Ishikawa (cell line): ENCODE data around the gene LCAT.

ENCODE experiments used
- CEBPB ChIP-seq: IDR thresholded peaks from 2 replicates; pipeline ENCODE4 v1.6.1; 2012
- CREB1 ChIP-seq: IDR thresholded peaks from 2 replicates; pipeline ENCODE4 v1.6.1; 2012; ENCODE audit warnings: low read depth
- EGR1 ChIP-seq: IDR thresholded peaks from 2 replicates; pipeline ENCODE4 v1.6.1; 2012
- EP300 ChIP-seq: IDR thresholded peaks from 2 replicates; pipeline ENCODE4 v1.6.1; 2012; ENCODE audit warnings: borderline replicate concordance
- FOXM1 ChIP-seq: IDR thresholded peaks from 2 replicates; pipeline ENCODE4 v1.6.1; 2012; ENCODE audit warnings: low read depth, borderline replicate concordance
- NFIC ChIP-seq: IDR thresholded peaks from 2 replicates; pipeline ENCODE4 v1.6.1; 2012
- RAD21 ChIP-seq: IDR thresholded peaks from 2 replicates; pipeline ENCODE4 v1.6.1; 2012; ENCODE audit warnings: low read depth
- REST ChIP-seq: IDR thresholded peaks from 2 replicates; pipeline ENCODE4 v1.6.1; 2012; ENCODE audit warnings: low read depth, mild to moderate bottlenecking
- TAF1 ChIP-seq: IDR thresholded peaks from 2 replicates; pipeline ENCODE4 v1.6.1; 2012; ENCODE audit warnings: low read depth, mild to moderate bottlenecking
- TCF12 ChIP-seq: IDR thresholded peaks from 2 replicates; pipeline ENCODE4 v1.6.1; 2012; ENCODE audit warnings: low read depth
- TEAD4 ChIP-seq: IDR thresholded peaks from 2 replicates; pipeline ENCODE4 v1.6.1; 2012
- USF1 ChIP-seq: IDR thresholded peaks from 2 replicates; pipeline ENCODE4 v1.6.1; 2012
- YY1 ChIP-seq: IDR thresholded peaks from 2 replicates; pipeline ENCODE4 v1.6.1; 2012; ENCODE audit warnings: low read depth
- ZBTB7A ChIP-seq: IDR thresholded peaks from 2 replicates; pipeline ENCODE4 v1.6.1; 2012; ENCODE audit warnings: low read depth
- TF ChIP-seq, protein P1 (sequence below): IDR thresholded peaks from 2 replicates; pipeline ENCODE4 v1.6.1; 2012

Gene LCAT

GRCh38 chr16:67919622-67920221 is 24.2 kb downstream of the LCAT start:
- TF ChIP-seq EP300, result no peak
- TF ChIP-seq, protein P1, sequence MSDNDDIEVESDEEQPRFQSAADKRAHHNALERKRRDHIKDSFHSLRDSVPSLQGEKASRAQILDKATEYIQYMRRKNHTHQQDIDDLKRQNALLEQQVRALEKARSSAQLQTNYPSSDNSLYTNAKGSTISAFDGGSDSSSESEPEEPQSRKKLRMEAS, result no peak
- TF ChIP-seq YY1, result no peak
- TF ChIP-seq EGR1, result no peak
- no peak for TF ChIP-seq CREB1
- TF ChIP-seq REST, result no peak

DNA sequence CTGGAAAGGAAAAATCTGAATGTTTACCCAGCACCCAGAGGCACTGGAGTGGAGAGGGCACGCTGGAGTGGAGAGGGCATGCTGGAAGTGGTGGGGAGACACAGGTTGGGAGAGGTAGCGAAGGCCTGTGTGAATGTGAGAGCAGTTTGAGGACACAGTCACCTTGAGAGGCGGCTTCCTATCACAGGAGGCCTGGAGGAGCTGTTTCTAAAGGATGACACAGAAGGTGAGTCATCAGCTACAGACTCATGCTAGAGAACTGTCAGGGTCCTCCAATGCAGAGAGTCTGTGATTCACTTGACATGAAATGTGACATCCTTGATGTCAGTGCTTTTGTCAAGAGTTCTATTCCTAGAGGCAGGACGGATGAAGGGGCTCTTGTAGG is 26.1 kb downstream of the LCAT start:
- TF ChIP-seq RAD21 (no peak), EP300 (no peak), YY1 (no peak), CEBPB (no peak), TEAD4 (no peak), CREB1 (no peak), FOXM1 (no peak), TAF1 (no peak), NFIC (no peak), REST (no peak), USF1 (no peak)
- TF ChIP-seq, protein P1, result no peak

GRCh38 chr16:67917140-67917851 is 26.6 kb downstream of the LCAT start:
- TF ChIP-seq, protein P1, result no peak
- TF ChIP-seq RAD21 (no peak), FOXM1 (no peak), USF1 (no peak), NFIC (no peak), CREB1 (no peak), TCF12 (no peak), REST (no peak), CEBPB (no peak), ZBTB7A (no peak), EGR1 (no peak), TAF1 (no peak), TEAD4 (no peak), YY1 (no peak)

- no peak for TF ChIP-seq ZBTB7A
- TF ChIP-seq EP300, result no peak
- TF ChIP-seq EGR1, result no peak
- no peak for TF ChIP-seq FOXM1
- no peak for TF ChIP-seq RAD21
- TF ChIP-seq REST, result no peak
- TF ChIP-seq TCF12, result no peak
- TF ChIP-seq CREB1, result no peak
- no peak for TF ChIP-seq TAF1
- TF ChIP-seq USF1, result no peak
- TF ChIP-seq CEBPB, result no peak
- TF ChIP-seq NFIC, result no peak
- no peak for TF ChIP-seq TEAD4
- no peak for TF ChIP-seq YY1
- TF ChIP-seq, protein P1, result no peak
These were observed 27.8 kb downstream of the LCAT start for GRCh38 chr16:67915831-67916723.
